ENCODE measurements around the gene PEAK1.

DNA sequence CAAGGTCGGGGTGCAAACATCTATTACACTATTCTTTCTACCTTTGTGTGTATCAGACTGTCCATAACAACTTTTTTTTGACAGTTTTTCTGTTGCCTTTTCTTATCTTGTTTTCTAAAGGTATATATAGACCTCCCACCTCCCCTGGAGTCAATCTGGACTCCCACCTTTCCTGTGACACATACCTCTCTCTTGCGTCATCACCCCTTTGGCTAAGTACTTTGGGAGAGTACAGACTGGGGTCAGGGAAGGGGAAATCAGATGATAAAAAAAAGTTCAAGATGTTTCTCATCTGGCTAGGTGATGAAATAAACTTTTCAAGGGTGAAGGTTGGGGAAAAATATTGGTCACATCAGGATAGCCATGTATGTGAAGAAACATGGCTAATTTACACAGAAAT is 366.2 kb downstream of the PEAK1 start:
- TF ChIP-seq, protein P1, sequence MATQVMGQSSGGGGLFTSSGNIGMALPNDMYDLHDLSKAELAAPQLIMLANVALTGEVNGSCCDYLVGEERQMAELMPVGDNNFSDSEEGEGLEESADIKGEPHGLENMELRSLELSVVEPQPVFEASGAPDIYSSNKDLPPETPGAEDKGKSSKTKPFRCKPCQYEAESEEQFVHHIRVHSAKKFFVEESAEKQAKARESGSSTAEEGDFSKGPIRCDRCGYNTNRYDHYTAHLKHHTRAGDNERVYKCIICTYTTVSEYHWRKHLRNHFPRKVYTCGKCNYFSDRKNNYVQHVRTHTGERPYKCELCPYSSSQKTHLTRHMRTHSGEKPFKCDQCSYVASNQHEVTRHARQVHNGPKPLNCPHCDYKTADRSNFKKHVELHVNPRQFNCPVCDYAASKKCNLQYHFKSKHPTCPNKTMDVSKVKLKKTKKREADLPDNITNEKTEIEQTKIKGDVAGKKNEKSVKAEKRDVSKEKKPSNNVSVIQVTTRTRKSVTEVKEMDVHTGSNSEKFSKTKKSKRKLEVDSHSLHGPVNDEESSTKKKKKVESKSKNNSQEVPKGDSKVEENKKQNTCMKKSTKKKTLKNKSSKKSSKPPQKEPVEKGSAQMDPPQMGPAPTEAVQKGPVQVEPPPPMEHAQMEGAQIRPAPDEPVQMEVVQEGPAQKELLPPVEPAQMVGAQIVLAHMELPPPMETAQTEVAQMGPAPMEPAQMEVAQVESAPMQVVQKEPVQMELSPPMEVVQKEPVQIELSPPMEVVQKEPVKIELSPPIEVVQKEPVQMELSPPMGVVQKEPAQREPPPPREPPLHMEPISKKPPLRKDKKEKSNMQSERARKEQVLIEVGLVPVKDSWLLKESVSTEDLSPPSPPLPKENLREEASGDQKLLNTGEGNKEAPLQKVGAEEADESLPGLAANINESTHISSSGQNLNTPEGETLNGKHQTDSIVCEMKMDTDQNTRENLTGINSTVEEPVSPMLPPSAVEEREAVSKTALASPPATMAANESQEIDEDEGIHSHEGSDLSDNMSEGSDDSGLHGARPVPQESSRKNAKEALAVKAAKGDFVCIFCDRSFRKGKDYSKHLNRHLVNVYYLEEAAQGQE (IDR thresholded peaks at IDR 0.05; ENCODE audit: unreplicated experiment) = no peak
- TF ChIP-seq POLR2AphosphoS5 (IDR thresholded peaks at IDR 0.05; ENCODE audit: low read depth) (no peak), EZH2phosphoT487 (IDR thresholded peaks at IDR 0.05; ENCODE audit: unreplicated experiment) (no peak)
- TF ChIP-seq, protein P2, sequence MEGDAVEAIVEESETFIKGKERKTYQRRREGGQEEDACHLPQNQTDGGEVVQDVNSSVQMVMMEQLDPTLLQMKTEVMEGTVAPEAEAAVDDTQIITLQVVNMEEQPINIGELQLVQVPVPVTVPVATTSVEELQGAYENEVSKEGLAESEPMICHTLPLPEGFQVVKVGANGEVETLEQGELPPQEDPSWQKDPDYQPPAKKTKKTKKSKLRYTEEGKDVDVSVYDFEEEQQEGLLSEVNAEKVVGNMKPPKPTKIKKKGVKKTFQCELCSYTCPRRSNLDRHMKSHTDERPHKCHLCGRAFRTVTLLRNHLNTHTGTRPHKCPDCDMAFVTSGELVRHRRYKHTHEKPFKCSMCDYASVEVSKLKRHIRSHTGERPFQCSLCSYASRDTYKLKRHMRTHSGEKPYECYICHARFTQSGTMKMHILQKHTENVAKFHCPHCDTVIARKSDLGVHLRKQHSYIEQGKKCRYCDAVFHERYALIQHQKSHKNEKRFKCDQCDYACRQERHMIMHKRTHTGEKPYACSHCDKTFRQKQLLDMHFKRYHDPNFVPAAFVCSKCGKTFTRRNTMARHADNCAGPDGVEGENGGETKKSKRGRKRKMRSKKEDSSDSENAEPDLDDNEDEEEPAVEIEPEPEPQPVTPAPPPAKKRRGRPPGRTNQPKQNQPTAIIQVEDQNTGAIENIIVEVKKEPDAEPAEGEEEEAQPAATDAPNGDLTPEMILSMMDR (conservative IDR thresholded peaks at IDR 0.05; ENCODE audit: low read depth in 2 of 2) = no peak
